Pancreas (tissue), 10 donors: ENCODE data around the gene ITGB2. TPM values are rescaled to one million over a fixed set of nuclear protein-coding genes. Genes with fewer than 3 reads are reported as not detected.
"Not testable (repeated sequence)": the region's sequence is repeated elsewhere in the genome, so short reads cannot be mapped to it uniquely, and the experiment has no call there.

Source experiments
- ATAC-seq, 4 donors: fragments of 200-7000 bp; cut with Tn5 transposase; one replicate each; pipeline versions ENCODE4 v1.8.0 to v1.9.1; 2020; ENCODE audit warnings: mild to moderate bottlenecking in 4 of 4, moderate library complexity in 4 of 4
- DNase-seq, 6 donors: peaks; one replicate each; pipeline ENCODE4 v3.0.0-alpha.2; 2020
- FAIRE-seq: peaks from 2 replicates; lab custom pipeline; 2012; peaks lifted over from hg19 to GRCh38; lab: Jason Lieb, UNC
- H3K27ac ChIP-seq, 4 donors: fragments of 200-600 bp; sonication (generic); 1 replicate in 3 of 4; 2 replicates in 1 of 4; pipeline versions ENCODE4 v1.5.0 to v1.8.0; 2020
- H3K27me3 ChIP-seq, 4 donors: fragments of 200-600 bp; one replicate each; pipeline ENCODE4 v1.8.0; 2021
- H3K36me3 ChIP-seq, 3 donors: fragments of 200-600 bp; sonication (generic) in 1 of 3; one replicate each; pipeline versions ENCODE4 v1.5.0 to v1.8.0; 2020 to 2021
- H3K4me1 ChIP-seq, 3 donors: fragments of 200-600 bp; one replicate each; pipeline ENCODE4 v1.8.0; 2021
- H3K4me3 ChIP-seq, 4 donors: fragments of 200-600 bp; sonication (generic) in 2 of 4; one replicate each; pipeline versions ENCODE4 v1.5.0 to v1.8.0; 2020 to 2021
- H3K9me3 ChIP-seq, 4 donors: fragments of 200-600 bp; one replicate each; pipeline ENCODE4 v1.8.0; 2021
- CTCF ChIP-seq, 4 donors: fragments of 200-600 bp; sonication (generic) in 3 of 4; IDR thresholded peaks; one replicate each; pipeline versions ENCODE4 v1.5.0 to v1.8.0; 2021; ENCODE audit warnings: antibody characterized with exemption in 4 of 4
- WGBS, 2 donors: extraction: QIAGEN DNeasy Blood & Tissue Kit; methylation state at CpG; one replicate each; pipeline ENCODE4 v1.1.7; 2013; 5-methylcytosine and 5-hydroxymethylcytosine counted together
- intact Hi-C, 3 donors: fragments of 100-400 bp; cut with DNase I; formaldehyde crosslinking; loops; one replicate each; pipeline versions ENCODE4 v1.11.1 to v1.14.2; 2022
- polyA plus RNA-seq, 2 donors: library from polyadenylated mRNA; stranded (reverse); fragments of 200-250 nt; gene quantifications; one replicate each; pipeline ENCODE4 v1.2.3, GENCODE V29; 2013
- total RNA-seq, 6 donors: library from RNA; stranded (reverse); fragmentation: NEBNext Ultra II Directional in 4 of 6; extraction: Animal tissue kit (Norgen Biotek cat#: 25700) in 4 of 6; gene quantifications; one replicate each; pipeline versions ENCODE4 v1.2.1 to v1.2.4, GENCODE V29; 2021 to 2023
- donor health status: healthy with polysubstance abuse.
- donor health status: DM: no; HTN: no; CAD: no; lungs with moderate emphysema.
- donor health status: DM: no; HTN: no; CAD: no.
- donor health status: control.
- donor health status: control.
- donor health status: Bipolar disorder and iron deficiency.
- donor health status: DM: yes; HTN: yes; CAD: no.
- donor health status: DM: no; HTN: no; CAD: no.
- donor health status: DM: no; HTN: no; CAD: no.
- donor health status: DM: yes; HTN: yes; CAD: no.

The ITGB2 gene
- total and polyA plus RNA-seq, 8 donors, result 1.1 to 88.0 (median 11.6) TPM

GRCh38 chr21:44883250-44883649 lies 37.4 kb downstream of the ITGB2 start:
- Histone ChIP-seq H3K4me1 (peaks cover 0 to 4% (median 4%) of the 10 kb centered on the region in 3 donors), H3K36me3 (no peaks in the 10 kb centered on the region), H3K27ac (no peak overlapping the region), H3K4me3 (no peak overlapping the region), H3K9me3 (no peaks in the 10 kb centered on the region), H3K27me3 (no peaks in the 10 kb centered on the region)
- FAIRE-seq, result no peak
- WGBS, 2 donors, result 65 to 71% methylated on average over 11 of the region's 11 CpGs
- no peak for ATAC-seq
- no peak for TF ChIP-seq CTCF (IDR thresholded peaks at IDR 0.05)
- intact Hi-C loops, result no loop called here
- DNase-seq, result peak in 2 of 6 donors; percentile 40 to 55

DNA sequence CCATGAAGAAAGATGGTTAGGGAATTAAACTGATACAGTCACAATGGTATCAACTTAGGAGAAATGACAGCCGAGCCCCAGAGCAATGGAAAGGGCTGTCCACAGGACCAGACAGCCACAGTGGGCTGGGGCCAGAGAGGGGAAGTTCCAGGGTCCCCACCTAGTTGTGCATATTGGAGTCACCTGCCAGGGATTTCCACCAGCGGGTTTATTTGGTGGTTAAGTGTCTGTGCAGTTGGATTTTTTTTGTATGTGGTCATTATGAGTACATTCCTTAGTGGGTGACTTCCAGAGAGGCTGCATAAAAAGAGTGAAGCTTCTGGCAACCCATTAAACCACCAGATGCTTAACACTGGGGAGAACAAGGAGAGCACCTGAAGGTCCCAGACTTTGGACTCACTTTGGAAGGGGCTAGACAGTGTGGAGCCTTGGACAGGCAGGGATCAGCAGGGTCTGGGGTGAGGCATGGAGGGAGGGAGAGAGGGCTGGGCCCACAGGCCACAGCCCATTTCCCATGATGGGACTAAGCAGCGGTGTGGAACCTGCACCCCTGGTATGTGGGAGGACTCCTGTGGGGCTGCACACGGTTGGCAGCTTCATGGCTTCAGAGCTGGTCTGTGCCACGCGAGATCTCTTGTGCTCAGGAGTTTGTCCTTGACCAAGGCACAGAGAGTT lies 39.4 kb downstream of the ITGB2 start:
- ATAC-seq, result peak in 3 of 4 donors; percentile 10 to 39 (median 11)
- TF ChIP-seq CTCF (IDR thresholded peaks at IDR 0.05), result no peak
- DNase-seq, result peak in 2 of 6 donors; percentile 33 to 43
- FAIRE-seq, result no peak
- peaks cover 0 to 4% (median 4%) of the 10 kb centered on the region in 3 donors for H3K4me1 ChIP-seq
- 53 to 61% methylated on average over 6 of the region's 6 CpGs for WGBS, 2 donors
- intact Hi-C loops, result no loop called here
- H3K27ac ChIP-seq, result peak overlapping the region in 2 of 4 donors; percentile 37 to 46
- H3K4me3 ChIP-seq, result no peak overlapping the region
- H3K27me3 ChIP-seq, result no peaks in the 10 kb centered on the region
- H3K36me3 ChIP-seq, result no peaks in the 10 kb centered on the region
- no peaks in the 10 kb centered on the region for H3K9me3 ChIP-seq

- peaks cover 0 to 4% (median 4%) of the 10 kb centered on the region in 3 donors for H3K4me1 ChIP-seq
- FAIRE-seq, result no peak
- intact Hi-C loops, result no loop called here
These were observed 40.1 kb downstream of the ITGB2 start for GRCh38 chr21:44880405-44881197.

DNA sequence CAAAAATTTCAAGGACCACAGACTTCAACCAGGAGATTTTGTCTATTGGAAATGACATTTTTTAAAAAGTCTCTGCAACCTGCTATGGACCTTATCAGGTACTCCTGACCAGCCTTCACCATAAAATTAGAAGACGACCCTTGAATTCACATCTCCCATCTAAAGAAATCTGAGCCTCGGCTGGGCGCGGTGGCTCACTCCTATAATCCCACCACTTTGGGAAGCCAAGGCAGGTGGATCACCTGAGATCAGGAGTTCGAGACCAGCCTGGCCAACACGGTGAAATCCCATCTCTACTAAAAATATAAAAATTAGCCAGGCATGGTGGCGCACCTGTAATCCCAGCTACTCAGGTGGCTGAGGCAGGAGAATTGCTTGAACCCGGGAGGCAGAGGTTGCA lies 41.5 kb downstream of the ITGB2 start:
- H3K36me3 ChIP-seq, H3K4me3 ChIP-seq, ATAC-seq, H3K4me1 ChIP-seq, DNase-seq, FAIRE-seq, H3K9me3 ChIP-seq, H3K27me3 ChIP-seq, intact Hi-C loops: not testable (repeated sequence)
- 85 to 89% methylated on average over 8 of the region's 8 CpGs for WGBS, 2 donors
- peak overlapping the region in 1 of 4 donors; percentile 48 for H3K27ac ChIP-seq

More at GRCh38 chr21:44880405-44881197, 40.1 kb downstream of the ITGB2 start:
- H3K36me3 ChIP-seq, result no peaks in the 10 kb centered on the region
- no peak for TF ChIP-seq CTCF (IDR thresholded peaks at IDR 0.05)
- peak overlapping the region in 2 of 4 donors; percentile 37 to 46 for H3K27ac ChIP-seq
- no peaks in the 10 kb centered on the region for H3K27me3 ChIP-seq
- WGBS, 2 donors, result 35 to 47% methylated on average over 8 of the region's 8 CpGs
- no peak for DNase-seq
- no peak overlapping the region for H3K4me3 ChIP-seq
- H3K9me3 ChIP-seq, result no peaks in the 10 kb centered on the region
- ATAC-seq, result peak in 3 of 4 donors; percentile 22 to 60 (median 28)

DNA sequence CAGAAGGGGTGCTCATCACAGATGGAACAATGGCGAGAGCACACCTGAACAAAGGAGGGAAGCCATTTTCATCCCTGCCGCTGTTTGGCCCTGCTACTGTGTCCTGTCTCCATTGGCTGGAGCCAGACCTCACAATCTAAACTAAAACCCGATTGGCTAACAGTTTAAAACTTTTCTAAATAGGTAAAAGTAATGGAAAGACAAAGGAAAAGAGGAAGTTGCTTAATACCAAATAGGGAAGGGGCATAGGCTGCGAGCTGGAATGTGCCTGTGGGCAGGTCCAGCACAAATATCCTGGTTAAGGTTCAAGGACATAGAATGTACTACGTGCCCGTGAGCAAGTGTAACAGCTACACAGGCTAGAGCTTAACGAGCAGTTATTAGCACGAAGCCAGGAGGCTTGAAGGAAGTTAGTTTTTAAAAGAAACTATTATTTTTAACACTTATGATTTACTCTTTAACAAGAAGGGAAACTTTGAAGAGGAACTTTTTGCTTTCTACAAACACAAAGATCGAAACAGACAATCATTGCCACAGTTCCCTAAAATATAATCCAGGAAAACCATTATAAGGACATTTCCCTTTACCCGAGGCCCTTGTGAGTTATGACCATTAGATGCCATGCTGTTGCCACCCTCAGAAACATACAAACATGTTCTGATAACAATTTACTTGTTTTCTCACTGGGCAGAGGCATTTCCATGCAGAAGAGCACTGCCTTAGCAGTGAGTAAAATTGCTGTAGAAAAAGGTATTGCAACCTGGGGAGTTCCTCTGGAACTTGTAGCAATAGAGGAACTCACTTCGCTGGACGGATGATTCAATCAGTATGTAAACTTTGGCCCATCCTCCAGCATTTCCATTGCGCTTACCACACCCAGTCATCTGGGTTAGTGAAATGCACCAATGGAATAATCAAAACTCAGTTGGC lies 42.4 kb downstream of the ITGB2 start:
- H3K27me3 ChIP-seq, result no peaks in the 10 kb centered on the region
- DNase-seq (no peak), FAIRE-seq (no peak), ATAC-seq (no peak)
- WGBS, 2 donors, result 44 to 55% methylated on average over 13 of the region's 13 CpGs
- intact Hi-C loops, result no loop called here
- TF ChIP-seq CTCF (IDR thresholded peaks at IDR 0.05), result no peak
- H3K9me3 ChIP-seq, result no peaks in the 10 kb centered on the region
- no peak overlapping the region for H3K4me3 ChIP-seq
- peaks cover 0 to 4% (median 4%) of the 10 kb centered on the region in 3 donors for H3K4me1 ChIP-seq
- H3K27ac ChIP-seq, result peak overlapping the region in 1 of 4 donors; percentile 48
- H3K36me3 ChIP-seq, result no peaks in the 10 kb centered on the region
